ENCODE results near the gene TMEM176B. TPM values are rescaled to one million over a fixed set of nuclear protein-coding genes. Genes with fewer than 3 reads are reported as not detected.

The TMEM176B gene
- total and polyA plus RNA-seq, 3 donors from 2014 or later = 3.9 to 69.3 (median 6.6) TPM

DNA sequence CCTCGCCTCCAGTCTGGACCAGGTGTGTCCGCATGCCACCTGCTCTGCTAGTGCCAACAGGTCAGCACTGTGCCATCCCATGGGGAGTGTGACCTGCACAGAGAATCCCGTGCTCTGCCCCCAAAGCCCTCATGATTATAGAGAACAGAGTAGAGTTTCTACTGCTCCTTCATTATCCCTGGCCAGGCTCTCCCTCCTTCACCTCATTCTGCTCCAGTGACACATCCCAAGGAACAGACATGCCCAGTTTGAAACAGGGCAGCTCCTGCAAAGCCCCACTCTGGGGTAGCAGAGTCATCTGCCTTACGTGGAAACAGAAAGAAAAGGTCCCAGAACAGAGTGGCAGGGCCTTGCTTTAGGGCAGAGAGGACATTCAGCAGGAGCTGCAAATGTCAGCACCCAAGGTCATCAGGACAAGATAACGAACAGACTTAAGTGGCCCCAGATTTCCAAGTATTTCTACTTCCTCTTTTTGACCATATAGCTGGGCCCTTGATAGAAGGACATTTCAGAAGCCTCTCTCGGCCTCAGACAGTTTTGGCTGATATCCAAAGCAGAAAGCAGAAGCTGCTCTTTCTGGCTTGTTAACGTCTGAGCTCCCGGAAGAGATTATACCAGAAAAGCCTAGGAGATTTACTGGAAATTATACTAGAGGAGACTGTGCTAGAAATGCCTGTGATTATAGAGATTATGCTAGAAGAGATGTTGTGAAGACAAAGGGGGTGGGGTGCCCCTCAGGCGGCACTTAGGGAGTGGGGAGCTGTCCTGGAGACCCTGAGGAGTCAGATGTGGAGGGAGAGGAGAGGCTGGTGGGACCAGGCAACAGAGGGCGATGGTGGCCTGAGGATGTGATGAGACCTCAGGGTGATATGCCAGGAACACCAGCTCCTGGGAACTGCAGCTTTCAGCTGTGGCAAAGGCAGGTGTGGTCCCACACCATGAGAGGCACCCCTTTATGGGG, 12.6 kb downstream of the TMEM176B start:
- Histone ChIP-seq H3K36me3 (ENCODE audit: low read depth, missing control alignments) (no peaks in the 10 kb centered on the region), H3K27me3 (no peaks in the 10 kb centered on the region), H3K4me1 (peaks cover 20% of the 10 kb centered on the region), H3K4me3 (no peak overlapping the region), H3K9me3 (no peaks in the 10 kb centered on the region), H3K27ac (peak overlapping the region; percentile 25 to 26)
- 47 to 51% methylated on average over 10 of the region's 10 CpGs for WGBS, 2 donors
- no peak for TF ChIP-seq POLR2A (IDR thresholded peaks at IDR 0.05)
- no peak for TF ChIP-seq CTCF (IDR thresholded peaks at IDR 0.05)
- peak; percentile 36 for DNase-seq
- intact Hi-C loops (cut with DNase I; ENCODE audit: low total_unique reads) = no loop called here

- Histone ChIP-seq H3K36me3 (ENCODE audit: low read depth, missing control alignments) (no peaks in the 10 kb centered on the region), H3K4me3 (no peak overlapping the region), H3K9me3 (no peaks in the 10 kb centered on the region), H3K27ac (no peak overlapping the region), H3K27me3 (no peaks in the 10 kb centered on the region), H3K4me1 (peaks cover 20% of the 10 kb centered on the region)
- TF ChIP-seq POLR2A (IDR thresholded peaks at IDR 0.05) = no peak
- TF ChIP-seq CTCF (IDR thresholded peaks at IDR 0.05) = no peak
- peak; percentile 44 for DNase-seq
- WGBS, 2 donors = 54 to 72% methylated on average over 4 of the region's 4 CpGs
- intact Hi-C loops (cut with DNase I; ENCODE audit: low total_unique reads) = no loop called here
Observed at GRCh38 chr7:150784954-150785353, 15.2 kb downstream of the TMEM176B start.

DNA sequence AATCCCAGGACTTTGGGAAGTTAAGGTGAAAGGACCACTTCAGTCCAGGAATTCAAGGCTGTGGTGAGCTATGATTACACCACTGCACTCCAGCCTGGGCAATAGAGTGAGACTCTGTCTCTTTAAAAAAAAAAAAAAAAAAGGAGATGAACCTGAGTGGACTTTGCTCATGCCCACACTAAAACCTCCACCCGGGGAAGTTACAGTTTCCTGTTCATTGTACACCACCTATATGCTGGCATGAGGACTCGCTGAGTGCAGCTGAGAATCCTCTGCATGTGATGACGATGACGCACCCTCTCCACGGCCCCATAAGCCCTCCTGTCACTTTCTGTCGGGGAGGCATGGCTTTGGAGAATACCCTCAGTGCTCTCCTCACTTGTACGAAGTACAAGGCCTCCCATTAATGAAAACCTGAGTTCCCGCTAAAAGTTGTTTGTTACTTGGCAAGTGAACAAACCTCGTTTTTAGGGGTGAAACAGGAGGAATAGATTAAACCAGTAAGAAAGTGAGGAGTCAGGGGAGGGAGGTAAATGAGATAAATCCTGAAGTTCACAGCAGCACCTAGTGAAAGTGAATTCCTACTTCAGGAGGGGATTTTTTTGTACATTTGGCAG, 15.9 kb downstream of the TMEM176B start:
- H3K27me3 ChIP-seq = no peaks in the 10 kb centered on the region
- H3K4me1 ChIP-seq = peaks cover 20% of the 10 kb centered on the region
- H3K36me3 ChIP-seq (ENCODE audit: low read depth, missing control alignments) = no peaks in the 10 kb centered on the region
- no peak overlapping the region for H3K4me3 ChIP-seq
- H3K9me3 ChIP-seq = no peaks in the 10 kb centered on the region
- 58 to 78% methylated on average over 9 of the region's 9 CpGs for WGBS, 2 donors
- intact Hi-C loops (cut with DNase I; ENCODE audit: low total_unique reads) = no loop called here
- TF ChIP-seq POLR2A (IDR thresholded peaks at IDR 0.05) = no peak
- TF ChIP-seq CTCF (IDR thresholded peaks at IDR 0.05) = no peak
- peak; percentile 28 for DNase-seq
- no peak overlapping the region for H3K27ac ChIP-seq

GRCh38 chr7:150781961-150782360, 18.2 kb downstream of the TMEM176B start:
- no peaks in the 10 kb centered on the region for H3K9me3 ChIP-seq
- 97 to 100% methylated on average over 2 of the region's 2 CpGs for WGBS, 2 donors
- intact Hi-C loops (cut with DNase I; ENCODE audit: low total_unique reads) = no loop called here

More at GRCh38 chr7:150781961-150782360, 18.2 kb downstream of the TMEM176B start:
- Histone ChIP-seq H3K4me1 (peaks cover 10% of the 10 kb centered on the region), H3K27me3 (no peaks in the 10 kb centered on the region), H3K4me3 (no peak overlapping the region), H3K27ac (no peak overlapping the region), H3K36me3 (ENCODE audit: low read depth, missing control alignments) (no peaks in the 10 kb centered on the region)
- no peak for DNase-seq
- TF ChIP-seq CTCF (IDR thresholded peaks at IDR 0.05) = no peak
- TF ChIP-seq POLR2A (IDR thresholded peaks at IDR 0.05) = no peak

Data from testis (tissue), 3 donors.